Breast epithelium (tissue), 3 donors: ENCODE data around the gene ABCA4.

Experiments
- CTCF ChIP-seq, 3 donors: fragments of 450-650 bp; IDR thresholded peaks; one replicate each; pipeline ENCODE4 v1.5.1; 2016 to 2017; ENCODE audit warnings: antibody characterized with exemption in 3 of 3, mild to moderate bottlenecking in 3 of 3, moderate library complexity in 3 of 3
- POLR2A ChIP-seq: fragments of 450-650 bp; IDR thresholded peaks from one replicate; pipeline ENCODE4 v1.6.1; 2016; ENCODE audit warnings: antibody characterized with exemption, mild to moderate bottlenecking, moderate library complexity

GRCh38 chr1:94119306-94119705 is 1.6 kb downstream of the ABCA4 start:
- TF ChIP-seq CTCF (IDR thresholded peaks at IDR 0.05) (no peak), POLR2A (no peak)
